Loucy (cell line): Measurements from ENCODE around the gene CD226.

Experiments
- H2AFZ ChIP-seq: fragments of 200-600 bp; sonication (generic); 2 replicates; pipeline ENCODE4 v1.6.0; 2016; ENCODE audit warnings: antibody characterized with exemption, mild to moderate bottlenecking, low read length, moderate library complexity
- H3F3A ChIP-seq: fragments of 200-600 bp; 2 replicates; pipeline ENCODE4 v1.6.0; 2016; ENCODE audit warnings: antibody characterized with exemption, low read depth, mild to moderate bottlenecking
- H3K27me3 ChIP-seq: fragments of 200-600 bp; sonication (generic); 2 replicates; pipeline ENCODE4 v1.6.1; 2014; ENCODE audit warnings: low read length, mild to moderate bottlenecking; ENCODE audit not compliant: insufficient read depth, poor library complexity, severe bottlenecking
- H3K36me3 ChIP-seq: fragments of 200-600 bp; sonication (generic); 2 replicates; pipeline ENCODE4 v1.6.1; 2016; ENCODE audit warnings: low read length; ENCODE audit not compliant: insufficient read depth
- H3K4me1 ChIP-seq: fragments of 200-600 bp; sonication (generic); 2 replicates; pipeline ENCODE4 v1.5.1; 2014; ENCODE audit warnings: low read length, mild to moderate bottlenecking; ENCODE audit not compliant: insufficient read depth, poor library complexity, severe bottlenecking
- H3K4me2 ChIP-seq: fragments of 200-600 bp; sonication (generic); 2 replicates; pipeline ENCODE4 v1.6.0; 2014; ENCODE audit warnings: antibody characterized with exemption, low read length, low read depth, mild to moderate bottlenecking; ENCODE audit not compliant: poor library complexity, severe bottlenecking
- H3K4me3 ChIP-seq: fragments of 200-600 bp; sonication (generic); 2 replicates; pipeline ENCODE4 v1.5.1; 2014; ENCODE audit warnings: low read length, mild to moderate bottlenecking, mixed read lengths; ENCODE audit not compliant: poor library complexity, severe bottlenecking
- H3K79me2 ChIP-seq: fragments of 200-600 bp; sonication (generic); 2 replicates; pipeline ENCODE4 v1.6.1; 2014; ENCODE audit warnings: low read length; ENCODE audit not compliant: insufficient read depth
- H3K9ac ChIP-seq: fragments of 200-600 bp; sonication (generic); 2 replicates; pipeline ENCODE4 v1.6.0; 2014; ENCODE audit warnings: mild to moderate bottlenecking, low read depth, low read length, moderate library complexity; ENCODE audit not compliant: poor library complexity, severe bottlenecking
- H3K9me2 ChIP-seq: fragments of 200-600 bp; sonication (generic); replicated peaks from 2 replicates; pipeline ENCODE4 v1.6.1; 2016; ENCODE audit warnings: low read depth, low read length, mixed read lengths
- H3K9me3 ChIP-seq: fragments of 200-600 bp; sonication (generic); 2 replicates; pipeline ENCODE4 v1.6.1; 2014; ENCODE audit warnings: mild to moderate bottlenecking, antibody characterized with exemption, low read length, low read depth; ENCODE audit not compliant: insufficient read depth
- H4K20me1 ChIP-seq: fragments of 200-600 bp; sonication (generic); 2 replicates; pipeline ENCODE4 v1.6.0; 2014; ENCODE audit warnings: antibody characterized with exemption, low read length, mild to moderate bottlenecking; ENCODE audit not compliant: insufficient read depth, poor library complexity, severe bottlenecking
- EZH2phosphoT487 ChIP-seq: fragments of 200-600 bp; IDR thresholded peaks from 2 replicates; pipeline ENCODE4 v1.6.1; 2018; ENCODE audit warnings: antibody characterized with exemption, mild to moderate bottlenecking, moderate library complexity, borderline replicate concordance
- TF ChIP-seq, protein P1 (sequence below): fragments of 200-600 bp; sonication (generic); conservative IDR thresholded peaks from 2 replicates; pipeline ENCODE4 v1.5.1; 2014; ENCODE audit warnings: mild to moderate bottlenecking, antibody characterized with exemption, low read length

The CD226 gene

GRCh38 chr18:69945220-69946114 lies 2.2 kb downstream of the CD226 start:
- H3K4me3 ChIP-seq = no peak overlapping the region

GRCh38 chr18:69944436-69944835 lies 3.2 kb downstream of the CD226 start:
- H3K9ac ChIP-seq = no peak overlapping the region
- no peaks in the 10 kb centered on the region for H3K9me3 ChIP-seq
- H3F3A ChIP-seq = no peaks in the 10 kb centered on the region
- H3K4me3 ChIP-seq = no peak overlapping the region
- no peaks in the 10 kb centered on the region for H3K36me3 ChIP-seq
- peaks cover 49% of the 10 kb centered on the region for H3K4me1 ChIP-seq
- H3K4me2 ChIP-seq = no peak overlapping the region
- no peaks in the 10 kb centered on the region for H4K20me1 ChIP-seq
- TF ChIP-seq, protein P1, sequence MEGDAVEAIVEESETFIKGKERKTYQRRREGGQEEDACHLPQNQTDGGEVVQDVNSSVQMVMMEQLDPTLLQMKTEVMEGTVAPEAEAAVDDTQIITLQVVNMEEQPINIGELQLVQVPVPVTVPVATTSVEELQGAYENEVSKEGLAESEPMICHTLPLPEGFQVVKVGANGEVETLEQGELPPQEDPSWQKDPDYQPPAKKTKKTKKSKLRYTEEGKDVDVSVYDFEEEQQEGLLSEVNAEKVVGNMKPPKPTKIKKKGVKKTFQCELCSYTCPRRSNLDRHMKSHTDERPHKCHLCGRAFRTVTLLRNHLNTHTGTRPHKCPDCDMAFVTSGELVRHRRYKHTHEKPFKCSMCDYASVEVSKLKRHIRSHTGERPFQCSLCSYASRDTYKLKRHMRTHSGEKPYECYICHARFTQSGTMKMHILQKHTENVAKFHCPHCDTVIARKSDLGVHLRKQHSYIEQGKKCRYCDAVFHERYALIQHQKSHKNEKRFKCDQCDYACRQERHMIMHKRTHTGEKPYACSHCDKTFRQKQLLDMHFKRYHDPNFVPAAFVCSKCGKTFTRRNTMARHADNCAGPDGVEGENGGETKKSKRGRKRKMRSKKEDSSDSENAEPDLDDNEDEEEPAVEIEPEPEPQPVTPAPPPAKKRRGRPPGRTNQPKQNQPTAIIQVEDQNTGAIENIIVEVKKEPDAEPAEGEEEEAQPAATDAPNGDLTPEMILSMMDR = no peak
- no peak for TF ChIP-seq EZH2phosphoT487
- H3K27me3 ChIP-seq = no peaks in the 10 kb centered on the region
- no peaks in the 10 kb centered on the region for H3K9me2 ChIP-seq
- no peak overlapping the region for H2AFZ ChIP-seq
- no peaks in the 10 kb centered on the region for H3K79me2 ChIP-seq

More at GRCh38 chr18:69945220-69946114, 2.2 kb downstream of the CD226 start:
- H2AFZ ChIP-seq = no peak overlapping the region
- H3K36me3 ChIP-seq = no peaks in the 10 kb centered on the region
- no peaks in the 10 kb centered on the region for H4K20me1 ChIP-seq
- no peaks in the 10 kb centered on the region for H3K9me2 ChIP-seq
- H3K27me3 ChIP-seq = no peaks in the 10 kb centered on the region
- H3F3A ChIP-seq = no peaks in the 10 kb centered on the region
- H3K9me3 ChIP-seq = no peaks in the 10 kb centered on the region
- H3K9ac ChIP-seq = no peak overlapping the region
- no peak overlapping the region for H3K4me2 ChIP-seq
- TF ChIP-seq, protein P1 = no peak
- TF ChIP-seq EZH2phosphoT487 = no peak
- peaks cover 49% of the 10 kb centered on the region for H3K4me1 ChIP-seq
- no peaks in the 10 kb centered on the region for H3K79me2 ChIP-seq

DNA sequence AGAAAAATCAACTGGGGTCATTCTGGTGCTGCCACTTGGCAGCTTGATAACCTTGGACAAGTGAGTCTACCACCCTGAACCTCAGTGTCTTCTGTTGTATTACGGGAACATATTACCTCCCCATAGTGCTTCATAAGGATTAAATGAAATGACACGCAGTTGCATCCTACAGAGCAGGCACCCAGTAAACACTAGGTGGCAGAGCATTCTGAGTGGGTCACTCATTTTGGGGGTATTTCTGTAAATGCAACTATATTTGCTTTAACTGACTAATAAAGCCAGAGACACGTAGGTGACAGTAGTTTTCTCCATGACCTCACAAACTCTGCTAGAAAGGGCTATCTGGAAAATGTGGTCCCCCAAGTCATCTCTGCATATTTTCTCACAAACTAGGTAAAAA lies 4.7 kb downstream of the CD226 start:
- H3K4me3 ChIP-seq = no peak overlapping the region
- no peaks in the 10 kb centered on the region for H3K9me3 ChIP-seq

More for the DNA sequence above, 4.7 kb downstream of the CD226 start:
- H3K9me2 ChIP-seq = no peaks in the 10 kb centered on the region
- no peak for TF ChIP-seq EZH2phosphoT487
- TF ChIP-seq, protein P1 = peak; percentile 60
- H3F3A ChIP-seq = no peaks in the 10 kb centered on the region
- H3K9ac ChIP-seq = no peak overlapping the region
- no peak overlapping the region for H2AFZ ChIP-seq
- no peaks in the 10 kb centered on the region for H3K36me3 ChIP-seq
- H4K20me1 ChIP-seq = no peaks in the 10 kb centered on the region
- H3K27me3 ChIP-seq = no peaks in the 10 kb centered on the region
- H3K4me2 ChIP-seq = no peak overlapping the region
- H3K4me1 ChIP-seq = peaks cover 35% of the 10 kb centered on the region
- no peaks in the 10 kb centered on the region for H3K79me2 ChIP-seq
